ENCODE results near the gene TMPRSS2.

Gene TMPRSS2

DNA sequence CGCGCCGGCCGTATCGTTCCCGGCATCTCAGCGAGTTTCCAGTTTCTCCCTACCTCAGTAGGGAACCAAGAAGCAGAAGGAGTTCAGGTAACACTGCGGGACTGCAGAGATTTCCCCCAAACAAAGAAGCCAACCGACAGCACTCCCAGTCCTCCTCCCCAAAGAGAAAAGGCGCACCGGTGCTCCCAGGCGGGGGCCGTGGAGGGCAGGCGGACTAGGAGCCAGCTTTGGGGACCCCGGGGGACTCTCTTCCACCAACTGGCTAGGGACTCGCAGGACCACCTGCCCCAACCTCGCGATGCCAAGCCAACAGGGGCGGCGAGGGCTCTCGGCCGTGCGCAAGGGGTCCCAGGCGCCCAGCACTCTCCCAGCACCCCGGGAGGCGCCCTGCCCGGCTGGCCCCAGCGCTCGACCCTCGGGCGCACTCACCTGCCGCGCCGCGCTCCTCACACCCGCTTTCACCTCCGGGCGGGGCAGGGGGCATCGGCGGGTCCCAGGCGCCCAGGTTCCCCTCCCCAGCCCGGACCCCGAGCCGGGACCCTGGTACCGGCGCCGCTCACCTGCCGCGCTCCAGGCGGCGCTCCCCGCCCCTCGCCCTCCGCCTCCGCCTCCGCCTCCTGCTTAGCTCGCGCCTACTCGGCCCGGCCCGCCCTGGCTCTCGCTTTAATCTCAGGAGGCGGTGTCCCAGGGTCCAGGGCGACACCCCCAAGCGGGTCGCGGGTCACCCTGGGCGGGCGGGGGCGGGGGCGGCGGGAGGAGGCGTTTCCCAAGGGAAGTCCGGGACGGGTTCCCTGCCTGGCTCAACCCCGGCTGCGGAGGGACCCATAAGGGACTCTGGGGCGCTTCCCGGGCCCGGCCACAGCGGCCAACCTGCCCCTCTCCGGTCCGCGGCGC lies at the start of gene TMPRSS2:
TSS of gene TMPRSS2 (minus strand) at position 638 of the 894 bp plus-strand sequence. CDS start 10,025 bp downstream, outside the sequence.
- no peak for DNase-seq (ENCODE audit: low spot score)

DNA sequence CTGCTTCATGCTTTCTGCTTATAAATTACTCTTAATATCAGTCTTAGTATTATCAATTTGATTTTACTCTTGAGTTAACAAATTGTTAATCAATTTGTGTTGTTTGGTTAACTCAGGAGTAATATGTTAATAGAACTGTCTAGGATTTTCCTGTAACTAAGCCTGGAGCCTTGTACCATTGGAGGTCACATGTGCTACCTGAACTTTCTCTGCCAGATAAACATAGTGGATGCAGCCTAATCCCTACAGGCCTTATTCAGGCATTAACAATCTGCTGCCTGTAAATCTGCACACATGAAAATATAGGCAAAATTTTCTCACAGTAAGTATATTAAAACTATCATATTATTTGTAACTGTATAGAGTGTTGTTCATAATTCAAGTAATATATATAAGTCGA lies 47.1 kb upstream of the TMPRSS2 start:
- DNase-seq (ENCODE audit: low spot score): no peak

DNA sequence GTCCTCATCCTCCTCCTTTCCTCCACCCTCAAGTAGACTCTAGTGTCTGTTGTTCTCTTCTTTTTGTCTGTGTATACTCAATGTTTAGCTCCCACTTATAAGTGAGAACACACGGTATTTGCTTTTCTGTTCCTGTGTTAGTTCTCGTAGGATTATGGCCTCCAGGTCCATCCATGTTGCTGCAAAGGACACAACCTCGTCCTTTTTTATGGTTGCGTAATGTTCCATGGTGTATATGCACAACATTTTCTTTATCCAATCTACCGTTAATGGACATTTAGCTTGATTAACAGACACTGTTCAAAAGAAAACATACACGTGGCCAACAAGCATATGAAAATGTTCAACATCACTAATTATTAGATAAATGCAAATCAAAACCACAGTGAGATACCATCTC lies 44.3 kb upstream of the TMPRSS2 start:
- DNase-seq (ENCODE audit: low spot score): no peak

DNA sequence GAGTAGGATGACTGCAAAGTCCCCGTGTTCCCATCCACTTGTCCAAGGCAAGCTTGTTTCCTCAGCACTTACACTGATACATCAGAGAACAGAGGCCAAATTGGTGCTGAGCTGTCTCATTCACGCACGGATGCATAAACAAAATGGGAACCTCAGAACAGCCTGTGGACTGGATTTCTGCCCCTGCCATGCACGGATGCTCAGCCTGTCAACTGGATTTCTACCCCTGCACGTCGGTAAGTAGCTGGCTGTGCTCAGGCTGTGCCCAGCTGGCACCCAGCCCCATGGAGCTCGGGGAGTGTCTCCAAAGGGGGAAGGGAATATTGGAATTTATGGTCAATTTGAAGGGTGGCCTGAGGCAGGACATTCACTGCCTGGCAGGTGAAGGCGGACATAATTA lies 40.8 kb upstream of the TMPRSS2 start:
- no peak for DNase-seq (ENCODE audit: low spot score)

DNA sequence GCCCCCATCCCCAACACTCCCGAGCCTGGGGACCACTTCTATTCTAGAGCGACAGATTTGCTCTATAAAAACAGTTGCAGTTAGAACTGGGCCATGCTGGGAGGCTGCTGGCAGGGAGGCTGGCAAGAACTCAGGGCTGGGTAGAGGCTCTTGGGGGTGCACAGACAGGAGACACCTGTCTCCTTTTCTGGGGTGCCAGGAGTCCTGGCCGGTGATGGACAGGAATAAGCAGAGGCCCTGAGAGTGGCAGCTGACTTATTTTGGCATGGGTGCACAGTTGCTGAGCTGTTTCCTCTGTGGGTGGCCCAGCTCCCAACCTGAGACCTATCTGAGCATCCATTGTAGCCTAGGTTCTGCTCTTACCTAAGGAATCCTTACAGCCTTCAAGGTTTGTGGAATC lies 39.2 kb upstream of the TMPRSS2 start:
- no peak for DNase-seq (ENCODE audit: low spot score)

DNA sequence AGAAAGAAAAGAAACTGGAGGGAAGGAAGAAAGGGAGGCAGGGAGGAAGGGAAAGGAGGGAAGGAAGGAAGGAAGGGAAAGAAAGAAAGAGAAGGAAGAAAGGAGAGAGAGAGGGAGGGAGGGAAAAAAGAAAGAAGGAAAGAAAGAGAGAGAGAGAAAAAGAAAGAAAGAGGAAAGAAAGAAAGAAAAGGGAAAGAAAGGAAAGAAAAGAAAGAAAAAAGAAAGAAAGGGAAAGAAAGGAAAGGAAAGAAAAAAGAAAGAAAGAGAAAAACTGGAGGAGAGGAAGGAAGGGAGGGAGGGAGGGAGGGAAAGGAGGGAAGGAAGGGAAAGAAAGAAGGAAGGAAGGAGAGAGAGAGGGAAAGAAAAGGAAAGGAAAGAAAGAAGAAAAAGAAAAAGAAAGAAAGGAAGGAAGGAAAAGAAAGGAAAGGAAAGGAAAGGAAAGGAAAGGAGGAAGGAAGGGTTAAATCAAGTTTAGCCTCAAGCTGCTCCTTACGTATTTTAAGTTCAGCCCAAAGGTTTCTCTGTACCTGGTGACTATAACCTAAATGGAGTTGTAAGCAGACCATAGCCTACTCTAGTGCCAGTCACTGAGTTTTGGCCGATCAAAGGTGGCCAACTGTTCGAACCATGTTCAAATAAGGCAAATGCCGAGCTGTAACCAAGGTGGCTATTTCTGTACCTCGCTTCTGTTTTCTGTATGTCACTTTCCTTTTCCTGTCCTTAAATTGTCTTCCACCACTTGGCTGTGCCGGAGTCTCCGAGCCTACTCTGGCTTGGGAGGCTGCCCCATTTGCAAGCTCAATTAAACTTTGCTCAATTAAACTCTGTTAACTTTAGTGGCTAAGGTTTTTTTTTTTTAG lies 37.8 kb upstream of the TMPRSS2 start:
- DNase-seq (ENCODE audit: low spot score): no peak

DNA sequence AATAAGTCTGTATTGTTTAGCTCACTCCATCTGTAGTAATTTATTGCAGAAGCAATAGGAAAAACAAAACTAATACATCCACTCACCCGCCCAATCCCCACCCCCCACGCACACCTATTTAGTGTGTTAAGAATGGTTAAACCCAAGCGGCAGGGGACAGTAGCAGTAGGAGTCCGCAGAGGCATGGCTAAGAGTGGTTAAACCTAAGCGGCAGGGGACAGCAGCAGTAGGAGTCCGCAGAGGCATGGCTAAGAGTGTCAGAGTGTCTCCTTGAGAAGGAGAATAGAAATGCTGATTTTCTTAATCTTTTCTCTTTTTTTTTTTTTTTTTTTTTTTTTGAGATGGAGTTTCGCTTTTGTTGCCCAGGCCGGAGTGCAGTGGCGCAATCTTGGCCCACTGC lies 34.8 kb upstream of the TMPRSS2 start:
- no peak for DNase-seq (ENCODE audit: low spot score)

DNA sequence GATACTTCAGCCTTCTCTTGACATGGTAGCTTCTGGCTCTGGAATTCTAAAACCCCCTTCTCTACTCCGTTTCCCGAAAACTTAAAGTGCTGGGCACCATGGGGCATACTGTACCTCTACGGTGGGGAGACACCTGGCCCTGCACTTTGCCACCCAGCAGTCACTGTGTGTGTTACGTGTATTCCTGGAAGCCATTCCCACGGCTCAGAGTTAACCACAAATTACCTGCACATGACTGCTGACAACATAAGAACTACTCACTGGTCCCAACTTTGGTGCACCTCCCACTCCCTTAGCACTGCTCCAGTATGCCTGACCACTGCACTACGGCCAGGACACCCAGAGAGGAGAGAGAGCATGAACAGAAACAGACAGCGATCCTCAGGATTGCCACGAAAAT lies 29.4 kb upstream of the TMPRSS2 start:
- no peak for DNase-seq (ENCODE audit: low spot score)

DNA sequence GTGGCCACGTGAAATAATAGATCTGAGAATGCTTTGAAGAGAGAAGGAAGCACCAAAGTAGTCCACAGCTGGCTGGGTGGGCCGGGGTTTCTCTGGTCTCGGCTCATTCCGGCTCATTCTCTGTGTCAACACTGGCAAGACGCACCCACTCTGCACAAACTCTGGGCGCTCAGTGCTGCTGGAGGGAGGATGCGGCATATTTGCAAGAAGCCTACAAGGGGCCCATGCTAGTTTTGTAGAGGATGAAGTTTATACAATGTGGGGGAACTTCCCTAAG lies 28.8 kb upstream of the TMPRSS2 start:
- DNase-seq (ENCODE audit: low spot score): no peak

DNA sequence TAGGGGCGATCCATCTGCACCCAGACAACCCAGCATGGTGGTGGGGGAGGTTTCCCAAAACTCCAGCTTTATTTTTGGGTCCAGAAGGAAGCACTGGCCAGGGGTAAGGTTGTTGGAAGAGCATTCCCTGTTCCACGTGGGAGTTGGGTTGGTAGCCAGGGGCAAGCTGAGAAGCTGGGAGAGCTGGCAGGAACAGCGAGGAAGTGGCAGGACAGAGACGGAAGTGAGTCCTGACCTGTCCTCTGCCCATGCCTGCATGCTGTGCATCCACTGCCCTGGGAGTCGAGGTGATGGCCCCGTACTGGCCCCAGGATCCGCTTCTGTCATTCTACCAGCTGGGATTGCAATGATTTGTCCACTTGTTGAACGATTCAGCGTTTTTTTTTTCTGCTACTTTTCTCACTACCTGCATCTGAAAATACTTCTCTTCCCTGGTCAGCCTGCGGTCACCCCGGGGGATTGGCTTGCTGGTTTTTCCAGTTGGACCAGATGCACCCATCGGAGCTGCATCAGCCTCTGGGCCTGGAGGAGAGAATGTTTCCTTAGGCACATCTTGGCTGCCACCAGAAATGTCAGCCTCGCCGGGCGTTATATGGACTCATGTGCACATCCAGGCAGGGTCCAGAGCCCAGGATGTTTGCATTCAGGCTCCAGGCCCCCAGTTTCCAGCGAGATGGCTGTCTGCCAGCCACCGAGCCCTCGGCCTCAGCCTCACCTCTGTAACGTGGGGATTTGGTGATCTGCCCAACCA lies 28.3 kb upstream of the TMPRSS2 start:
- DNase-seq (ENCODE audit: low spot score): no peak

DNA sequence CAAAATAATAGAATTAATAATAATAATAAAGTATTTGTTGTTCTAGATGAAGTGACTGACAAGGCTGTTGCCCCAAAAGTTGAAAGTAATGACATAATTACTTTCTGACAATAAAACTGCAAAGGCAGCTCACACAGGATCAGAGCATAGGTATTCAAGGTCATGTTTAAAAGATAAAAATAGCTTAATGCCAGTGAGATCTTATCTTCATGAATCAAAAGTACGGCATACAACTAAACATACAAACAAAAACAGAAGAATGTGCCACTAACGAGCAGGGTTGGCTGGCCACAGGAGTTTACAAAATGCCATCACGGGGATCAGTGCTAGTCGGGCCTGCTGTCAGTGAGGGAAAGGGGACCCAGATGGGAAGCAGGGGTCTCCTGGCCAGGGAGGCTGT lies 22.4 kb upstream of the TMPRSS2 start:
- no peak for DNase-seq (ENCODE audit: low spot score)

DNA sequence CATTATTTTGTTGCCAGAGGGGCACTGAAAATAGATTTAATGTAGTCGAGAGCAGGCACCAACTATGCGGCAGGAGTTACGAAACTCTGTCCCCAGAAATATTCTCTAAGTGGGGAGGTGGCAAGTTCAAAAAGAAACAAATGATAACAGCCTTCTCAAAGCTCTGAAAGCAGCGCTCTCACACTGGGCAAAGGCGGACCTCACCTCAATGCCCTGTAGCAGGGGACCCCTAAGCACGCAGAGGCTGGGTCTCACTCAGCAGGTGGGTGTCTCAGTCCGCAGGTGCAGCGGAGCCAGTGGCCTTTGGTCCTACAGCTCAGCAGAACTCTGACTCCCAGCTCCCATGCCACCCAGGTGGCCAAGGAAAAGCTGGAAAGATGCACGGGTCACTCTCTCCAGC lies 21.8 kb upstream of the TMPRSS2 start:
- DNase-seq (ENCODE audit: low spot score): no peak

DNA sequence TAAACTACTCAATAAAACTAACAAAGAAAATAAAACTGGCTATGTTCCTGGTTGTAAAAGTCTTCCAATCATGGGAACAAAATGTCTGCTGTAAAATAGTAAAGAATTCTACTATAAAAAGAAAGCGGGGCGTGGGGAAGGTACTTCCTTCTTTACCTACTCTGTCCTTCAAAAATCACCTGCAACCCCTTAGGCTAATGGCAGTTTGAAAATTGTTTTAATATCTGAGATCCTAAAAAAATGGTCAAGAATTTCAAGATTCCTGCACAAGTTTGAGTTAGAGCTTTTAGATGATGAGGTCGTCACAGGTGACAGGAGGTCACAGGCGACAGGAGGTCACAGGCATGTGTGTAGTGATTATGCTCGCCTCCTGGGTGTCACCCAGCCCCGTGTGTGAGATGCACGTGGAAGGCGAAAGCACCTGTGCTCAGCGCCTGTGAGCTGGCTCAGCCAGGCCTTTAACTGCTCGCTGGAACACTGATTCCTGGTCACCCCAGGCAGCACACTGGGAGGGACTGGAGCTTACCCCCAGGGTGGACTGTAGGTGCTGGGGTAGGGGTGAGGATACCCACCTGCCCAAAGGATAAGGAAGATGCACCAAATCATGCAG lies 18.6 kb upstream of the TMPRSS2 start:
- DNase-seq (ENCODE audit: low spot score): no peak

DNA sequence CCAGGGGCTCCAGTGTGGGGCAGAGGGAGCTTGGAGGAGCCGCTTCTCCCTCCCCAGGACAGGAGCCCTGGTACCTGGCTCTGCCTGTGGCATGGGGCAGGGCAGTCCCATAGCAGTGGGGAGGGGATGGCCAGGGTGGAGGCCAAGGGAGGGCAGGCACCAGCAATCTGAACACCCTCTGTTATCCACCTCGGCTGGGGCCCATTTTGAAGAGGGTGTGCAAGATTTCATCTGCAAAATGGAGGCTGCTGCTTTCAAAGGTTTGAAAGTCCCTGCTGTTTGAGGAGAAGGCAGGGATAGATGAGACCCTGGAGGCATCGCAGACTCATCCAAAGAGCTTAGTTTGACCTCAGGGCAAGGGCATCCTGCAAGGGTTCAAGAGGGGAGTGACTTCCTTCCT lies 15.2 kb upstream of the TMPRSS2 start:
- DNase-seq (ENCODE audit: low spot score): no peak

DNA sequence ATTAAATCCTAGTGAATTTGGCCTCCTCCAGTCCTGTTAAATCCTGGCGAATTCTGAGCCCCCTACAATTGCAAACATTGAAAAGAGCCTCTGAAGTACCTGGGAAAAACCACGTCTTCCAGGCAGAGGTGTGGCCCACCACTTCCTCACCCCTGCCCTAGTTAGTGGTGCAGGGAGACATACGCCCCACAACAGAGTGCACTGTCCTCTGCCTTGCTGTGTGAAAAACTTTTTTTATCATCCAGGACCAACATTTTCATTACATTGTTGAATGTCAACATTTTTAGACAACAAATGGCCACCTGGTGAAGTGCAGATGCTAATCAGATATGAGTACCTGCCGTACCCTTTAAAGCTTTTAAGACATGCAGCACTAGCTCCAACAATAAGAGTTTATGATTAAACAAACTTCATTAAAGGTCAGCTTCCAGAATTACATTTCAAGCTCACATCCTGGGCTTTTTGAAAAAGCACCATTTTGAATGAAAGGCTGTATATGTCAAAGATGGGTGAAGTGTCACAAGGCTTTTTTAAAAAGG lies 13.6 kb upstream of the TMPRSS2 start:
- DNase-seq (ENCODE audit: low spot score): no peak

DNA sequence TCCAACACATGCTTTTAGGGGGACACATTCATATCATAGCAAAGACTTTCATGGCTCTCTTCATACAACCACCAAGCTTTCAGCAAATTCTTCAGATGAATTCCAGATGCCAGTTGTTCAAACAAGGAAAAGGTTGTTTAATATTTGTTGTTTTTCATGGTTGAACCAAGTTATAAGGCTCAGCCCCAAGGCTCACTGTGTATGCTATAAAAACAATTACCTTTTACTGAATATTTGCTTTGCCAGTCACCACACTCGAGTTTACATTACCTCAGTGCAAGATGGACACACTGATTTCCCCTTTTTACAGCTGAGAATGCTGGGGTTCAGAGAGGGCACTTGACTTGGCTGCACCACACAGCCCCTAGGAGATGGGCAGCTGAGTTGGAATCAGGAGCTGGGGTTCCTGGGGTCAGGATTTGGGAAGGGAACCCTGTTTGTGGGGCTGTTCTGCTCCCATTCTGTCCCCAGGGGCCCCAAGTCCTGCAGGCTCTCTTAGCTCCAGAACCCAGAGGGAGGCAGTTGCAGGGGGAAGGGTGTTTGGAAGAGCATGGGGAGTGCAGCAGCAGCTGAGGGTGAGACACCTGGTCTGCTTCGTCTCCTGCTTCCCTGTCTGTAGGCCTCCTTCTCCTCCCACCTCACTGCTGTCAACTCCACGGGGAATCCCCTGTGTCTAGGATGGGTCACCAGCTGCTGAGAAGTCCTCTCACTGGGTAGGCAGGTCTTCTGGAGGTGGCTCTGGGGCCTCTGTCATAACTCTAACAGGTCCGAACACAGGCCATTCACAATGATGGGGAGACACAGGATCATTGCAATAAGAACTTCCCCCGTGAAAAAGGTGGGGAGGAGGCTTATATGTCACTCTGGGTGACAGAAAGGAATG lies 12.8 kb upstream of the TMPRSS2 start:
- no peak for DNase-seq (ENCODE audit: low spot score)

DNA sequence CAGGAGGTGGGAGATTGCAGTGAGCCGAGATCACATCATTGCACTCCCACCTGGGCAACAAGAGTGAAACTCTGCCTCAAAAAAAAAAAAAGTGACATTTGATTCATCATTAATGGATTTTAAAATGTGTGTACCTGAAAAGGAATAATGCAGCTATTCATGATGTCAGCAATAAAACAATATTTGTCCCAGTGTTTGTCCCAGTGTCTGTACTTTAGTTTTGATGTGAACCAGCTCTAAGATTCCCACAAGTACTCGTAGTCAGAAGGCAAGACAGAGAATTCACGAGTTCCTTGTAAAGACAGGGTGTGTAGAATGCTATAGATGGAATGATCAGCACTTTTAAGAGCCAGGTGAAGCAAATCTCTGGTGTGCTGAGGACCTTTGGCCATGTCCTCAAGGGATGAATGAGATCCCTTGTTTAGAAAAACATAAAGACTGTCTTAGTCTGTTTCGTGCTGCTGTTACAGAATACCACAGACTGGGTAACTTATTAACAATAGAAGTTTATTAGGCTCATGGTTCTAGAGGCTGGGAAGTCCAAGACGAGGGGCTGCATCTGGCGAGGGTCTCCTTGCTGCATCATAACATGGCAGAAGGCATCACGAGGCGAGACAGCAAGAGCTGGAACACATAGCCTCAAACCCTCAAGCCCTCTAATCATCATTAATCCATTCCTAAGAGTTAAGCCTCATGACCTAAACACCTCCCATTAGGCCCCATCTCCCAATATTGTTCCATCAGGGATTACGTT lies 12.0 kb upstream of the TMPRSS2 start:
- DNase-seq (ENCODE audit: low spot score): no peak

DNA sequence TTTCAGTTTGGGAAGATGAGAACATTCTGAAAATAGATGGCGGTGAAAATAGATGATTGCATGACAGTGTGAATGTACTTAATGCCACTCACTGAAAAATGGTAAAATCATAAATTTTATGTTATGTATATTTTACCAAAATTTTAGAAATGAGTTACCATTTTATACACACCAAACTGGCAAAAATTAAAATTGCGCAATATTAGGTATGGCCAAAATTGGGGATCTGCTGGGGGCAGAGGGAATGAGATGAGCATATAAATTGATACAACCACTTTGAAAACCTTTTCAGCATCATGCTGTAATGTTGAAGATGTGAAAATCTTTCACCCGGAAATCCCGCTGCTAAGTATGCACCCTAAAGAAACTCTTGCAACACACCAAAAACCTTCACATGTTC lies 10.8 kb upstream of the TMPRSS2 start:
- DNase-seq (ENCODE audit: low spot score): no peak

DNA sequence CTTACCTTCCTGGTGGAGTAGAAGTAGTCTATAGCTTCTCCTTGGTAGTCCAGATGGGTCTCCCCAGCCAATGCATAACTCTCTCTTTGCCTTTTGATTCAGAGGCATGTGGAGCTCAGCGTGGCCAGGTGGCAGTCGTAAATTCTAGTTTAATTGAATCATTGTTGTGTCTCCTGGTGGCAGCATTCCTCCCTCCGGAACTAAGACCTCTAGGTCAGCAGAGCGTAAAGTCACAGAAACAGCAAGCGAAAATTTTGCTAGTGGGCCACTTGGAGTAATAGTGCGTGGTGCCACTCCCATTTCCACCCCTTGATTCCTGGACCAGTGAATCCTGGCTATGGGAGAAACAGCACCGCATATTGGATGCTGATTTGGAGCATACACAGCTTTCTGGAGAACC lies 3.9 kb upstream of the TMPRSS2 start:
- no peak for DNase-seq (ENCODE audit: low spot score)

DNA sequence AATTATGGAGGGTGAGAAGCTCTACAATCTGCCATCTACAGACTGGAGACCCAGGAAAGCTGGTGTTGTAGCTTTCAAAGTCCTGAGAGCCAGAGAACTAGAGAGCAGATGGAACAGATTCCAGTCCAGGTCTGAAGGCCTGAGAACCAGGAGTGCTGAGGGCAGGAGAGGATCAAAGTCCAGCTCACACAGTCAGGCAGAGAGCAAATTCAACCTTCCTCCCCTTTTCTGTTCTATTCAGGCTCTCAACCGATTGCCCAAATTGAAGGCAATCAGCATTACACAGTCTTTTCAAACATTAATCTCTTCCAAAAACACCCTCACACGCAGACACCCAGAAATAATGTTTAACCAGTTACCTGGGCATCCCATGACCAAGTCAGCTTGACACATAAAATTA lies 2.5 kb upstream of the TMPRSS2 start:
- DNase-seq (ENCODE audit: low spot score): no peak

Measured in hematopoietic multipotent progenitor cell treated with erythropoietin and hydrocortisone succinate and interleukin-3 and kit ligand, for 15 days (in vitro differentiated cells).